Neutrophil (primary cell): ENCODE data around the gene MRPL37.

Source experiments
- H3K27ac ChIP-seq: fragments of 200-600 bp; sonication (generic); 2 replicates; pipeline ENCODE4 v1.5.1; 2016; ENCODE audit warnings: mild to moderate bottlenecking, moderate library complexity
- H3K27me3 ChIP-seq: fragments of 200-600 bp; sonication (generic); 2 replicates; pipeline ENCODE4 v1.6.0; 2016; ENCODE audit warnings: mild to moderate bottlenecking
- H3K36me3 ChIP-seq: fragments of 200-600 bp; sonication (generic); 2 replicates; pipeline ENCODE4 v1.5.1; 2017
- H3K4me1 ChIP-seq, 2 experiments: fragments of 200-600 bp in 1 of 2; sonication (generic) in 1 of 2; 1 replicate in 1 of 2; 2 replicates in 1 of 2; pipeline versions ENCODE4 v1.5.1 to v1.6.1; 2013 to 2016; ENCODE audit warnings: low read depth in 1 of 2, low read length in 1 of 2, mild to moderate bottlenecking in 1 of 2, moderate library complexity in 1 of 2; ENCODE audit not compliant: control insufficient read depth in 1 of 2, insufficient read depth in 1 of 2
- H3K4me3 ChIP-seq, 2 experiments: fragments of 200-600 bp in 1 of 2; sonication (generic) in 1 of 2; 1 replicate in 1 of 2; 2 replicates in 1 of 2; pipeline ENCODE4 v1.5.1; 2013 to 2016; ENCODE audit warnings: low read depth in 1 of 2, low read length in 1 of 2, mild to moderate bottlenecking in 1 of 2, moderate library complexity in 1 of 2
- H3K9me3 ChIP-seq: fragments of 200-600 bp; sonication (generic); 2 replicates; pipeline ENCODE4 v1.5.1; 2016
- TF ChIP-seq, protein P1 (sequence below): fragments of 200-600 bp; sonication (generic); IDR thresholded peaks from 2 replicates; pipeline ENCODE4 v1.5.1; 2016; ENCODE audit warnings: antibody characterized with exemption

Gene MRPL37

DNA sequence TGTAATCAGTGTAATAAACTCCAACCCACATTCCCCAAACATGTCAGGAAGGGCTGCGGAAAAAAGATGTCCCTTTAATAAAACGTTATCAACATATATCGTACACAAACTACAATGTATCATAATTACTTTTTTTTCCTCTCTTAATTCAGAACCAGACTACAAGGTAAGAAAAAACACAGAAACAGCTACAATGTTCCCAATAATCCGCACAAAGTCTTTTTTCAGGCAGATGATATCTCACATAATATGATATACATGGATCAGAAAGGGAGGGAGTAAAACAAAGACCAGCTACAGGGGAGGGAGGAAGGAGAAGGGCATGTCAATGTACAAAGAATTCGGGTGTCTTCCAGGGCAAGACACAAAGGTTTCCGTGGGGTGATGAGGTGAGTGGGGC, 25.4 kb downstream of the MRPL37 start:
- Histone ChIP-seq H3K27ac (no peak overlapping the region), H3K4me1 (peaks cover 6% of the 10 kb centered on the region in 2 experiments), H3K36me3 (peaks cover 5% of the 10 kb centered on the region), H3K9me3 (no peaks in the 10 kb centered on the region), H3K4me3 (no peak overlapping the region), H3K27me3 (no peaks in the 10 kb centered on the region)
- TF ChIP-seq, protein P1, sequence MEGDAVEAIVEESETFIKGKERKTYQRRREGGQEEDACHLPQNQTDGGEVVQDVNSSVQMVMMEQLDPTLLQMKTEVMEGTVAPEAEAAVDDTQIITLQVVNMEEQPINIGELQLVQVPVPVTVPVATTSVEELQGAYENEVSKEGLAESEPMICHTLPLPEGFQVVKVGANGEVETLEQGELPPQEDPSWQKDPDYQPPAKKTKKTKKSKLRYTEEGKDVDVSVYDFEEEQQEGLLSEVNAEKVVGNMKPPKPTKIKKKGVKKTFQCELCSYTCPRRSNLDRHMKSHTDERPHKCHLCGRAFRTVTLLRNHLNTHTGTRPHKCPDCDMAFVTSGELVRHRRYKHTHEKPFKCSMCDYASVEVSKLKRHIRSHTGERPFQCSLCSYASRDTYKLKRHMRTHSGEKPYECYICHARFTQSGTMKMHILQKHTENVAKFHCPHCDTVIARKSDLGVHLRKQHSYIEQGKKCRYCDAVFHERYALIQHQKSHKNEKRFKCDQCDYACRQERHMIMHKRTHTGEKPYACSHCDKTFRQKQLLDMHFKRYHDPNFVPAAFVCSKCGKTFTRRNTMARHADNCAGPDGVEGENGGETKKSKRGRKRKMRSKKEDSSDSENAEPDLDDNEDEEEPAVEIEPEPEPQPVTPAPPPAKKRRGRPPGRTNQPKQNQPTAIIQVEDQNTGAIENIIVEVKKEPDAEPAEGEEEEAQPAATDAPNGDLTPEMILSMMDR: no peak

GRCh38 chr1:54225986-54226559, 26.1 kb downstream of the MRPL37 start:
- Histone ChIP-seq H3K4me1 (no peaks in the 10 kb centered on the region), H3K27ac (no peak overlapping the region), H3K9me3 (no peaks in the 10 kb centered on the region), H3K36me3 (peaks cover 5% of the 10 kb centered on the region), H3K27me3 (no peaks in the 10 kb centered on the region), H3K4me3 (no peak overlapping the region)
- TF ChIP-seq, protein P1: no peak

DNA sequence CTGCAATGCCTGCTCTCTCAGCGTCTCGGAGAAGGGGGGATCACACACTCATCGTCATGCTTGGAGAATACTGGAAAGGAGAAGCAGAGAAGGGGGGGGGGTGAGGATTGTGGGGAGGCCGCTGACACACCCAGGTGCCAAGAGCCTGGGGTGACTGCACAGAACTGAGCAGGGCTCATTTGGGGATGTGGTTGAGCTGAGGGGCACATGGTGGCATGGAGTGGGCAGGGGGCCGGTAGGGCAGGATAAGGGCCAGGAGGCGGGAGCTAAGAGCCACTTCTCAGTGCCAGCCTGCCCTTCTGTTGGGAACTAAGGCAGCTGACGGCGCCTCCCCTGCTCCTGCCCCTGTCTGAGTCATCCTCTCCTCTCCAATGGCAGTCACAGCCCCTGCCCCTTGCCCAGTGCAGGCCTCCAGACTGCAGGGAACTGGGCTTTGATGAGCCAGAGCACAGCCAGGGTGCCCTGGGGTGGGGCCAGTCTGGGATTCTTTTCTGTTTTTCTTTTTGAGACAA, 27.2 kb downstream of the MRPL37 start:
- TF ChIP-seq, protein P1: no peak
- Histone ChIP-seq H3K36me3 (peaks cover 5% of the 10 kb centered on the region), H3K27me3 (no peaks in the 10 kb centered on the region), H3K27ac (no peak overlapping the region), H3K4me3 (no peak overlapping the region), H3K9me3 (no peaks in the 10 kb centered on the region), H3K4me1 (no peaks in the 10 kb centered on the region)

GRCh38 chr1:54227891-54228310, 27.9 kb downstream of the MRPL37 start:
- TF ChIP-seq, protein P1: no peak
- H3K27ac ChIP-seq: no peak overlapping the region
- no peaks in the 10 kb centered on the region for H3K27me3 ChIP-seq
- H3K4me1 ChIP-seq: no peaks in the 10 kb centered on the region
- H3K4me3 ChIP-seq: no peak overlapping the region
- peaks cover 5% of the 10 kb centered on the region for H3K36me3 ChIP-seq
- no peaks in the 10 kb centered on the region for H3K9me3 ChIP-seq

- Histone ChIP-seq H3K9me3 (no peaks in the 10 kb centered on the region), H3K36me3 (peaks cover 5% of the 10 kb centered on the region), H3K4me1 (no peaks in the 10 kb centered on the region), H3K4me3 (no peak overlapping the region), H3K27me3 (no peaks in the 10 kb centered on the region), H3K27ac (no peak overlapping the region)
- TF ChIP-seq, protein P1: no peak
Observed at GRCh38 chr1:54228638-54229079, 28.7 kb downstream of the MRPL37 start.
